GM19025 (cell line): Measurements from ENCODE around the gene DQX1.
"Not testable (repeated sequence)": the region's sequence is repeated elsewhere in the genome, so short reads cannot be mapped to it uniquely, and the experiment has no call there.

ENCODE experiments used
- ATAC-seq: cut with Tn5 transposase; IDR thresholded peaks from one replicate; pipeline ENCODE4 v1.9.1; 2021; ENCODE audit warnings: mild to moderate bottlenecking, low read depth, moderate library complexity; ENCODE audit not compliant: unreplicated experiment

The DQX1 gene

GRCh38 chr2:74525717-74526648, at the start of gene DQX1:
TSS of gene DQX1 (minus strand) at chr2:74526231. CDS start at chr2:74525729, 502 bp downstream.
- no peak for ATAC-seq

DNA sequence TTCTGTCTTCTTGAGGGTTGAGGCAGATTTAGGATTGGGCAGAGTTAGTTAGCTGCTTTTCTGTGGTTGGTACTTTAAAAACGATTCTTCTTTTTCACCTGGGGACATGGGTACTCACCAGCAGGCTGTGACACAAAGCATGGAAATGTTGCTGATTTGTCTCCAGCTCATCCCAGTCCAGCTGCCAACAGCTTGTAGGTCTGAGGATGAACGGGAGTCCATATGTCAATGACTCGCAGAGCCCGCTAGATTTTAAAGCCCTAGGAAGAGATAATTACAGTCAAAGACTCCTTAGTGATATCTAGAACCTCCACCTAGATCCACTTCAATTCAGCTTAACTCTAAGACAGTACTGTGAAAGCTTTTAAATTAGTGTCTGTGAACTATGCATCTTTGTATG, 49.3 kb upstream of the DQX1 start:
- no peak for ATAC-seq

DNA sequence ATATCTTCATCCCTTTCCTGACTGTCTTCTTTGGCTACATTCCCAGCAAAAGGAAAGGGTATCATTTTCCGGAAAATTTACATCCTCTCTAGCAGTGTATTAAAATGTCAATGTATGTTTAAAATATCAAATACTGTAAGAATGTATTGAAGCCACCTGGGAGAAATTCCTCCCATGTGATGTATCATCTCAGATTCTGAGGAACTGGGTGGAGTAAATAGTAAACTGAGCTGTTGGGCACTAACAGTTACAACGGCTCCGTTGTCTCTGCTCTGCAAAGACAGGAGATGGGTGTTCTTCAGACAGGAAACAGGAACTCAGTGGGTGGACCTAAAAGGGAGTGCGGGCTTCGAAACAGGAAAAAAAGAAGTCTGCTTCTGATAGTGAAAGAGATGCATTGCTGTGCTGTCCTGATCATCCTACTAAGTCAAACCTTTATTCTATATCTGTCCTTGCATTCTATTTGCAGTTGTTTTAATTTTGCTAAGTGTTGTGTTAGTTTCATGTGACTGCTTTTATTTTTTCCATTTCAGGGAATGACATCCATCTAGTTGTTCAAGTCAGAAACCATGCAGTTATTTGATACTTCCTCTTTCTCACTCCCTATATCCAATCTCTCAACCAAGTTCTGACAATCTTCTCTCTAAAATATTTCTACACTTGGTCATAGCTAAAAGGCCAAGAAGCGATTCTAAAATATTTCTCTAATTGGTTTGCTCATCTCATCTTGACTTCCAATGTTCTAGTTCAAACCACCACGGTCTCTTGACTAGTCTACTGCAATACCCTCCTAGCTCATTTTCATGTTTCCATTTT, 47.9 kb upstream of the DQX1 start:
- ATAC-seq, result peak; percentile 42

GRCh38 chr2:74572178-74572925, 46.3 kb upstream of the DQX1 start:
- no peak for ATAC-seq

GRCh38 chr2:74571058-74571457, 45.0 kb upstream of the DQX1 start:
- peak; percentile 65 for ATAC-seq

GRCh38 chr2:74569686-74570085, 43.7 kb upstream of the DQX1 start:
- no peak for ATAC-seq

- ATAC-seq, result no peak
Observed at GRCh38 chr2:74567881-74568280, 41.9 kb upstream of the DQX1 start.

DNA sequence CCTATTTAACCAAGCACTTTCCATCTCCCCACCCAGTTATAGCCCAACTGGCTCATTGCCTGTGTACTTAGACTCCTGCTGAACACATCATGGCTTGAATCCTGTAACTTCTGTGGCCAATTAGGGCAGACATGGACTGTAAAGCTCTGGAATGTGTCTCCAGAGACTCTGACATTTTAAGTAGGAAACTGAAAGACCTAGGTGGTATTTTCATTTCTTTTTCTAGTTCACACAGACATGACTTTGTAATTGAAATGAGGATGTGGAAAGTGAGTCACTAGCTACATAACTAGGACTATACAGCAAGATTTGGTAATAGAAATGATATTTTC, 40.7 kb upstream of the DQX1 start:
- ATAC-seq, result no peak

GRCh38 chr2:74566076-74566753, 40.2 kb upstream of the DQX1 start:
- no peak for ATAC-seq

- ATAC-seq, result no peak
Observed at GRCh38 chr2:74564222-74564621, 38.2 kb upstream of the DQX1 start.

DNA sequence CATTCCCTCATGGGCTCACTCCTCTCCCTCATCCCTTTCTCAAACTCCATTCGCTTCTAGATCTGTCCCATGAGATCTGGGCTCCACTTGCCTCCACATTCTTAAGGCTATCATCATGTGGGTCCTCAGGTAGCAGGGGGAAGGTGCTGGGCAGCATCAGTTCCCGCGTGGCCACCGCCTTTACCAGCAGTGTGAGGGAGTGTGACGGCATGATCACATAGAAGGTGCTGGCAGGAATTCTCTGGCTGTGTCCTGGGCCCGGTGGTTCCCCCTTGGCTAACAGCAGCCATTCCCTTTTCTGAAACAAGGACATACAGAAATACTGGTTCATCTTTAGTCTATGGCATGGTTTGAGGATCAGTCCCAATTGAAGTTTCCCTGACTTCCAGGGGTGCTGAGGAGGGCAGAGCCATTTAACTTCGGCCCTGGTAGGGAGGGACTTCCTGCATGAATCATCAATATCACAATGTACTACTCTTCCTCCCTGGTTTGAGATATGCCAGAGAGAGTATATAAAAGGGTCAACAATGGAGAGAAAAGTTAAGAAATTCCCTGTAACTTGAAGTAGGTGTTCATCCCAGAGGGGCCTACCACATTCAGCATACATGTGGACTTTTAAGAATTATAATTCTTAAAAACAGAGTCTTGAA, 36.2 kb upstream of the DQX1 start:
- no peak for ATAC-seq

DNA sequence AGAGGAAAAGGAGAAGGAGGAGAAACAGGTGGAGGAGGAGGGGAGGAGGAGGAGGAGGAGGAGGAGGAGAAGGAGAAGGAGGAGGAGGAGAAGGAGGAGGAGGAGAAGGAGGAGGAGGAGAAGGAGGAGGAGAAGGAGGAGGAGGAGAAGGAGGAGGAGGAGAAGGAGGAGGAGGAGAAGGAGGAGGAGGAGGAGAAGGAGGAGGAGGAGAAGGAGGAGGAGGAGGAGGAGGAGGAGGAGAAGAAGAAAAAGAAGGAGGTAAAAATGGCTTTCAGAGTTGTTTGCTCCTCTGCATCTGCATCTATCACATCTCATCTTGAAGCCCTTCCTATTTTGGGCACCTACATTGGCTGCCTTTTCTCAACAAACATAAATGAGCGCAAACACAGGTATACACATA, 35.0 kb upstream of the DQX1 start:
- not testable (repeated sequence) for ATAC-seq

DNA sequence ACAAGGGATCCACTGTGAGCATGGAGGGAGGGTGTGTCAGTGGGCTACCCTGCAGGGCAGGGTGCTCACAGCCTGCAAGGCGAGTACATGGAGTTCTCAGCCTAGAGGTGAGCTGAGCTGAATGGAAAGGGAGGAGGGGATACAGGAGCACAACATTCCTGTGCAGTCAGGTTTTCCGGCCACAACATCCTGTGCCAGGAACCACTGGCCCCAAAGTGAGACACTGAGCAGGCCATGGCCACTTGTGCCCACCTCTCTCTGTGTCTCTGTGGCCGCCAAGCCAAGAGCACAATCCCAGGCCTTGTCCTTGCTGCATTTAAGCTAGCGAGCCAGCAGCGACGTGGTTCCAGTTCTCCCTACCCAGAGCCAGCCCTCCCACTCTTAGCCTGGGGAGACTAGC, 34.6 kb upstream of the DQX1 start:
- no peak for ATAC-seq

- no peak for ATAC-seq
Observed at GRCh38 chr2:74559912-74560311, 33.9 kb upstream of the DQX1 start.

- no peak for ATAC-seq
Observed at GRCh38 chr2:74558284-74559230, 32.5 kb upstream of the DQX1 start.

DNA sequence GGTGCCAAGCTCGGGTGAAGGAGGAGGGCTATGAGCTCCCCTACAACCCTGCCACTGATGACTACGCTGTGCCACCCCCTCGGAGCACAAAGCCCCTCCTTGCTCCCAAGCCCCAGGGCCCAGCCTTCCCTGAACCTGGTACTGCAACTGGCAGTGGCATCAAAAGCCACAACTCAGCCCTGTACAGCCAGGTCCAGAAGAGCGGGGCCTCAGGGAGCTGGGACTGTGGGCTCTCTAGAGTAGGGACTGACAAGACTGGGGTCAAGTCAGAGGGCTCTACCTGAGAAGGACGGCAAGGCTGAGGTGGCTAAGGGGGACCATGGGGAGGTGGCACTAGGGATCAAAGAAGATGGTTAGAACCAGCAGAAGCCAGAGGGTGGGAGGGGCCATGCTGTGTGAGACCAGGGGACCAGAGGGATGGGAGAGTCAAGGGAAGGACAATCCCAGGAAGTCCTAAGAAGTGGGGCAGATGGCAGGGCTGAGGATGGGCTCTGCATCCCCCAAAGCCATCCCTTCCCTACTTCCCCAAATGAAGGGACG, 30.9 kb upstream of the DQX1 start:
- ATAC-seq, result no peak

GRCh38 chr2:74556159-74556558, 30.1 kb upstream of the DQX1 start:
- no peak for ATAC-seq

DNA sequence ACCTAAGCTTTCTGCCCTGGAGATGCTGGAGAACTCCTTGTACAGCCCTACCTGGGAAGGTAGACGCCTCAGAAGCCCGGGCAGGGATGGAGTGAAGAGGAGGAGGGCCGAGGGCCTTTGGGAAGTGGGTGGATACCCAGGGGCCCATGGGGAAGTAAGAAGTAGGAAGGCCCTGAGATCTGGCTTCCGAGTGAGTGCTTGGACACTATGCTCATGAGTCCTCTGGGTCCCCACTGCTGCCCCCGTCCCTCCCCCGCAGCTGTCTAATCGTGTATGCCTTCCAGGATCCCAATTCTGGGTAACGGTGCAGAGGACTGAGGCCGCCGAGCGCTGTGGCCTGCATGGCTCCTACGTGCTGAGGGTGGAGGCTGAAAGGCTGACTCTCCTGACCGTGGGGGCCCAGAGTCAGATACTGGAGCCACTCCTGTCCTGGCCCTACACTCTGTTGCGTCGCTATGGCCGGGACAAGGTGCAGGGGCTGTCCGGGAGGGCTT, 29.6 kb upstream of the DQX1 start:
- ATAC-seq, result no peak
